ENCODE results near the gene CACNA1B. TPM values are rescaled to one million over a fixed set of nuclear protein-coding genes. Genes with fewer than 3 reads are reported as not detected.
A peak's percentile ranks its signal among the peaks of the same experiment; 100 is the strongest.
"Not testable (repeated sequence)": the region's sequence is repeated elsewhere in the genome, so short reads cannot be mapped to it uniquely, and the experiment has no call there.

The CACNA1B gene
- total RNA-seq, 1 donor from 2014 or later = 0.13 TPM

DNA sequence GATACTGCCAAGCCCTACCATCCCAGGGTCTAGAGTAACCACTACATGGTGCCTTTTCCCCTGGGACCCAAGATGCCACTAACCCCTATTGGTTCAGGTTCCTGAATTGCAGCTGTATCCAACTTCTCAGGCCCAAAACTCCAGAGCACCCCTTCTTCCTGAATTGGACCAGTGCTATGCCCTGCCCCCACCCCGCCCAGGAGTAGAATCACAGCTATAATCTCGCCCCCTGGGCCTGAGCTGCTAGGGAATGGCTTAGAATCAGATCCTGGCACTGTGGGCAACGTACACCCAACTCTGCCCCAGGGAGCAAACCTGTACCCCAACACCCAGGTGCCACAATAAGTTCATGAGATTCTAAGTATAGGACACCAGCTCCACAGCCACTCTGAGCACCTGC is 206.3 kb downstream of the CACNA1B start:
- DNase-seq (ENCODE audit: extremely low spot score, unreplicated experiment) = peak; percentile 67
- peaks cover 39% of the 10 kb centered on the region for H3K9me3 Mint-ChIP-seq (ENCODE audit: unreplicated experiment)
- no peaks in the 10 kb centered on the region for H3K27me3 Mint-ChIP-seq (ENCODE audit: unreplicated experiment)
- H3K4me3 Mint-ChIP-seq (ENCODE audit: unreplicated experiment) = no peak overlapping the region
- H3K4me1 Mint-ChIP-seq (ENCODE audit: unreplicated experiment) = no peaks in the 10 kb centered on the region
- H3K36me3 Mint-ChIP-seq (ENCODE audit: unreplicated experiment) = no peaks in the 10 kb centered on the region
- TF ChIP-seq, protein P1, sequence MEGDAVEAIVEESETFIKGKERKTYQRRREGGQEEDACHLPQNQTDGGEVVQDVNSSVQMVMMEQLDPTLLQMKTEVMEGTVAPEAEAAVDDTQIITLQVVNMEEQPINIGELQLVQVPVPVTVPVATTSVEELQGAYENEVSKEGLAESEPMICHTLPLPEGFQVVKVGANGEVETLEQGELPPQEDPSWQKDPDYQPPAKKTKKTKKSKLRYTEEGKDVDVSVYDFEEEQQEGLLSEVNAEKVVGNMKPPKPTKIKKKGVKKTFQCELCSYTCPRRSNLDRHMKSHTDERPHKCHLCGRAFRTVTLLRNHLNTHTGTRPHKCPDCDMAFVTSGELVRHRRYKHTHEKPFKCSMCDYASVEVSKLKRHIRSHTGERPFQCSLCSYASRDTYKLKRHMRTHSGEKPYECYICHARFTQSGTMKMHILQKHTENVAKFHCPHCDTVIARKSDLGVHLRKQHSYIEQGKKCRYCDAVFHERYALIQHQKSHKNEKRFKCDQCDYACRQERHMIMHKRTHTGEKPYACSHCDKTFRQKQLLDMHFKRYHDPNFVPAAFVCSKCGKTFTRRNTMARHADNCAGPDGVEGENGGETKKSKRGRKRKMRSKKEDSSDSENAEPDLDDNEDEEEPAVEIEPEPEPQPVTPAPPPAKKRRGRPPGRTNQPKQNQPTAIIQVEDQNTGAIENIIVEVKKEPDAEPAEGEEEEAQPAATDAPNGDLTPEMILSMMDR (IDR thresholded peaks at IDR 0.05) = no peak
- H3K27ac Mint-ChIP-seq (ENCODE audit: unreplicated experiment) = no peak overlapping the region

DNA sequence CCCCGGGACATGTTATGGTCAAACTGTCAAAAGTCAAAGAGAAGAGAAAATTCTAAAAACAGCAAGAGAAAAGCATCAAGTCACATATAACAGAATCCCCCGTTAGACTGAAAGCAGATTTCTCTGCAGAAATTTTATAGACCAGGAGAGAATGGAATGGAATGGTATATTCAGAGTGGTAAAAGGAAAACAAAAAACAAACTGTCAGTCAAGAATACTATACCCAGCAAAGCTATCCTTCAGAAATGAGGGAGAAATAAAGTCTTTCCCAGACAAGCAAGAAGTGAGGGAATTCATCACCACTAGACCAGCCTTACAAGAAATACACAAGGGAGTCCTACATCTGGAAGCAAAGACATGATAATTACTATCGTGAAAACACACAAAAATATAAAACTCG is 208.0 kb downstream of the CACNA1B start:
- Mint-ChIP-seq H3K4me1 (ENCODE audit: unreplicated experiment) (no peaks in the 10 kb centered on the region), H3K27me3 (ENCODE audit: unreplicated experiment) (no peaks in the 10 kb centered on the region), H3K4me3 (ENCODE audit: unreplicated experiment) (no peak overlapping the region), H3K9me3 (ENCODE audit: unreplicated experiment) (peaks cover 42% of the 10 kb centered on the region), H3K36me3 (ENCODE audit: unreplicated experiment) (no peaks in the 10 kb centered on the region), H3K27ac (ENCODE audit: unreplicated experiment) (no peak overlapping the region)
- TF ChIP-seq, protein P1 (IDR thresholded peaks at IDR 0.05) = no peak
- DNase-seq (ENCODE audit: extremely low spot score, unreplicated experiment) = no peak

DNA sequence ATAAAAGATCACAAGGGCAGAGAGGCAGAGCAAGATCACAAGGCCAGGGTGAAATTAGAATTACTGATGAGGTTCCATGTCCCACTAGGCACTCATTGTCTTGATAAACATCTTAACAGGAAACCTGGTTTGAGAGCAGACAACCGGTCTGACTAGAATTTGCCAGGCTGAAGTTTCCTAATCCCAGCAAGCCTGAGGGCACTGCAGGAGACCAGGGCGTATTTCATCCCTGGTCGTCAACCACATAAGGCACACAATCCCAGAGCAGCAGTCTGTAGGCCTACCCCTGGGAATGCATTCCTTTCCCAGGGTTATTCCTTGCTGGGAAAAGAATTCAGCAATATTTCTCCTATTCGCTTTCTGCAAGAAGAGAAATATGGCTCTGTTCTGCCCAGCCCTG is 214.5 kb downstream of the CACNA1B start:
- not testable (repeated sequence) for DNase-seq (ENCODE audit: extremely low spot score, unreplicated experiment); H3K36me3 Mint-ChIP-seq (ENCODE audit: unreplicated experiment); H3K27me3 Mint-ChIP-seq (ENCODE audit: unreplicated experiment); H3K4me1 Mint-ChIP-seq (ENCODE audit: unreplicated experiment); H3K4me3 Mint-ChIP-seq (ENCODE audit: unreplicated experiment); H3K27ac Mint-ChIP-seq (ENCODE audit: unreplicated experiment)
- peaks cover 45% of the 10 kb centered on the region for H3K9me3 Mint-ChIP-seq (ENCODE audit: unreplicated experiment)

DNA sequence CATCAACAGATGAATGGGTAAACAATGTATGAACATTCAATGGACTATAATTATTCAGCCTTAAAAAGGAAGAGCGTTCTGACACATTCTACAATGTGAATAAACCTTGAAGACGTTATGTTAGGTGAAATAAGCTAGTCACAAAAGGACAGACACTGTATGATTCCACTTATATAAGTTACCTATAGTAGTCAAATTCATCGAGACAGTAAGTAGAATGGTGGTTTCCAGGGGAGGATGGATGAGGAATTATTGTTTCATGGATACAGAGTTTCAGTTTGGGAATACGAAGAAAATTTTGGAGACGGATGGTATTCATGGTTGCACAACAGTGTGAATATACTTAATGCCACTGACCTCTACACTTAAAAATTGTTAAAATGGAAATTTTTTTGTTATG is 216.4 kb downstream of the CACNA1B start:
- Mint-ChIP-seq H3K4me1 (ENCODE audit: unreplicated experiment) (no peaks in the 10 kb centered on the region), H3K27ac (ENCODE audit: unreplicated experiment) (no peak overlapping the region), H3K27me3 (ENCODE audit: unreplicated experiment) (no peaks in the 10 kb centered on the region), H3K4me3 (ENCODE audit: unreplicated experiment) (no peak overlapping the region), H3K9me3 (ENCODE audit: unreplicated experiment) (peaks cover 43% of the 10 kb centered on the region), H3K36me3 (ENCODE audit: unreplicated experiment) (no peaks in the 10 kb centered on the region)
- TF ChIP-seq, protein P1 (IDR thresholded peaks at IDR 0.05) = no peak
- no peak for DNase-seq (ENCODE audit: extremely low spot score, unreplicated experiment)

DNA sequence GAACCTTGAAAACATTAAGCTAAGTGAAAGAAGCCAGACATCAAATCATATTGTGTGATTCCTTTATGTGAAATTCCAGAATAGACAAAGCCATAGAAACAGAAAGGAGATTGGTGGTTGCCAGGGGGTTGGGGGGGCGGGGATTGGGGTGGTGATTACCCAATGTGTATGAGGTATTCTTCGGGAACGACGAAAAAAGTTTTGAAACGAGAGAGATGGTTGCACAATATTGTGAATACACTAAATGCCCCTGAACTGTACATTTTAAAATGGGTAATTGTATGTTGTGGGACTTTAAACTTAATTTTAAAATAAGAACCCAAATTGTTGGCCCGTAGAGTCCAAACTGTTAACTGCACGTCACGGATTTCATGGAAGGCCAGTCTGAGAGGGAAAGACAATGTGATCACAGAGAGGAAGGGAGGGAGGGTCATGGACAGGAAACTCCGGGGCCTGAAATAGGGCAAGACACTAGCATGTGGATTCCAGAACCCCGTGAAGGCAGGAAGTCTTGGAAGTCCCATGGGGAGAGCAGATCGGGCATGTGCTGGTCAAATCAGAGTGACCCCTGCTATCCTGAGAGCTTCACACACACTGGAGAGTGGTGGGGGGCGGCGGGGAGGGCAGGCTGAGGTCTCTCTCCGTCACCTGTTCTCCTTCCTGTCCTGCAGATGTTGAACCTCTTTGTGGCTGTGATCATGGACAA is 218.4 kb downstream of the CACNA1B start:
- H3K4me3 Mint-ChIP-seq (ENCODE audit: unreplicated experiment) = no peak overlapping the region
- H3K27ac Mint-ChIP-seq (ENCODE audit: unreplicated experiment) = no peak overlapping the region
- DNase-seq (ENCODE audit: extremely low spot score, unreplicated experiment) = peak; percentile 42
- no peaks in the 10 kb centered on the region for H3K27me3 Mint-ChIP-seq (ENCODE audit: unreplicated experiment)
- H3K4me1 Mint-ChIP-seq (ENCODE audit: unreplicated experiment) = no peaks in the 10 kb centered on the region
- H3K36me3 Mint-ChIP-seq (ENCODE audit: unreplicated experiment) = no peaks in the 10 kb centered on the region
- TF ChIP-seq, protein P1 (IDR thresholded peaks at IDR 0.05) = no peak
- H3K9me3 Mint-ChIP-seq (ENCODE audit: unreplicated experiment) = peaks cover 34% of the 10 kb centered on the region

DNA sequence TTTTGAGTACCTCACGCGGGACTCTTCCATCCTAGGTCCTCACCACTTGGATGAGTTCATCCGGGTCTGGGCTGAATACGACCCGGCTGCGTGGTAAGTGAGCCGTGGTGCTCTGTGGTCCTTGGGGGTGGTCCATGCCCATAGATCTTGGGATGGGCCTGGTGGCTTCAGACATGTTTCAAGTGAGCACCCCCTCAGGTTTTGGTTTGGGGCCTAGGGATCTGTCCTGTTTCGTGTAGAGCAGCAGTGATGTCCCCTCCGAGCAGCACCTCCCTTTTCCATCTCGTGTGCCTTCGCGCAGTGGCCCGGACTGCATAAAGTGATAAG is 218.9 kb downstream of the CACNA1B start:
- H3K4me1 Mint-ChIP-seq (ENCODE audit: unreplicated experiment) = no peaks in the 10 kb centered on the region
- DNase-seq (ENCODE audit: extremely low spot score, unreplicated experiment) = peak; percentile 69
- no peaks in the 10 kb centered on the region for H3K36me3 Mint-ChIP-seq (ENCODE audit: unreplicated experiment)
- H3K4me3 Mint-ChIP-seq (ENCODE audit: unreplicated experiment) = no peak overlapping the region
- no peaks in the 10 kb centered on the region for H3K27me3 Mint-ChIP-seq (ENCODE audit: unreplicated experiment)
- TF ChIP-seq, protein P1 (IDR thresholded peaks at IDR 0.05) = no peak
- H3K9me3 Mint-ChIP-seq (ENCODE audit: unreplicated experiment) = peaks cover 33% of the 10 kb centered on the region
- no peak overlapping the region for H3K27ac Mint-ChIP-seq (ENCODE audit: unreplicated experiment)

Data from osteocyte (in vitro differentiated cells).